Vagina (tissue), 2 donors: ENCODE results near the gene EHBP1. TPM values are rescaled to one million over a fixed set of nuclear protein-coding genes. Genes with fewer than 3 reads are reported as not detected.
"Not testable (repeated sequence)": the region's sequence is repeated elsewhere in the genome, so short reads cannot be mapped to it uniquely, and the experiment has no call there.

Experiments
- DNase-seq, 2 donors: peaks; one replicate each; pipeline ENCODE4 v3.0.0-alpha.2; 2017; ENCODE audit errors: extremely low spot score in 2 of 2
- H3K27ac ChIP-seq: fragments of 200-600 bp; sonication (generic); one replicate; pipeline ENCODE4 v1.5.1; 2019
- H3K27me3 ChIP-seq: fragments of 200-600 bp; sonication (generic); one replicate; pipeline ENCODE4 v1.5.1; 2019
- H3K36me3 ChIP-seq, 2 donors: fragments of 200-600 bp; sonication (generic); one replicate each; pipeline ENCODE4 v1.5.1; 2017 to 2019
- H3K4me1 ChIP-seq: fragments of 200-600 bp; sonication (generic); one replicate; pipeline ENCODE4 v1.5.1; 2019
- H3K4me3 ChIP-seq, 2 donors: fragments of 200-600 bp; sonication (generic); 1 replicate in 1 of 2; 2 replicates in 1 of 2; pipeline ENCODE4 v1.5.1; 2016 to 2019
- H3K9me3 ChIP-seq: fragments of 200-600 bp; sonication (generic); one replicate; pipeline ENCODE4 v1.5.1; 2019
- CTCF ChIP-seq, 3 experiments: fragments of 450-650 bp in 2 of 3; fragments of 200-600 bp in 1 of 3; sonication (generic) in 1 of 3; IDR thresholded peaks; one replicate each; pipeline ENCODE4 v1.5.1; 2017 to 2019; ENCODE audit warnings: antibody characterized with exemption in 3 of 3, mild to moderate bottlenecking in 2 of 3, moderate library complexity in 2 of 3
- POLR2A ChIP-seq, 2 donors: fragments of 450-650 bp; IDR thresholded peaks; one replicate each; pipeline ENCODE4 v1.6.1; 2017; ENCODE audit warnings: antibody characterized with exemption in 2 of 2, mild to moderate bottlenecking in 2 of 2, moderate library complexity in 2 of 2
- POLR2AphosphoS5 ChIP-seq, 2 donors: sonication (generic); formaldehyde crosslinking; IDR thresholded peaks; one replicate each; pipeline ENCODE4 v1.9.0; 2017; ENCODE audit warnings: antibody characterized with exemption in 2 of 2, mild to moderate bottlenecking in 2 of 2, low read depth in 1 of 2; ENCODE audit not compliant: insufficient read depth in 1 of 2
- intact Hi-C: fragments of 100-400 bp; cut with DNase I; formaldehyde crosslinking; loops from one replicate; pipeline ENCODE4 v1.15.1; 2023
- total RNA-seq: library from RNA; depleted of rRNA; stranded (reverse); fragments of >200 nt; gene quantifications from one replicate; pipeline ENCODE4 v1.2.3, GENCODE V29; 2016

Gene EHBP1
- total RNA-seq, 1 donor from 2014 or later: 97.7 TPM

DNA sequence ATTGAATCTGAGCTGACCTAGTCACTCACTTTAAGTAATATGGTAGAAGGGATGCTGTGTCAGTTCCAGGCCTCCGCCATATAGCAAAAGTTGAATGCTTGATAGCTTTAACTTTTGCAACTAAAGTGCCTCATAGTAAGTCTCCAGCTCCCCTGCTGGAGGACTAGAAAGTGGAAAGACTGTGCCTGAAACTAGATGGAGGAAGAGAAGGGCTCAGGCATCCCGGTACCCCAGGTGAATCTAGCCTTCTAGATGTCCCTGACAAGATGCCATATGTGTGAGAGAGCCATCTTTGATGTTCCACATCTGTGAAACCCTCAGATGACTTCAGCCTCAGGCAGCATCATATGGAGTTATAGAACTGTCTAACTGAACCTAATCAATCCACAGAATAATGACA, 366.2 kb downstream of the EHBP1 start:
- Histone ChIP-seq H3K27ac (no peak overlapping the region), H3K4me1 (no peaks in the 10 kb centered on the region), H3K9me3 (no peaks in the 10 kb centered on the region), H3K36me3 (no peaks in the 10 kb centered on the region), H3K4me3 (no peak overlapping the region), H3K27me3 (no peaks in the 10 kb centered on the region)
- no peak for DNase-seq
- TF ChIP-seq POLR2AphosphoS5 (IDR thresholded peaks at IDR 0.05; ENCODE audit: insufficient read depth in 1 of 2, low read depth in 1 of 2) (no peak), CTCF (IDR thresholded peaks at IDR 0.05) (no peak), POLR2A (IDR thresholded peaks at IDR 0.05) (no peak)
- intact Hi-C loops: no loop called here

DNA sequence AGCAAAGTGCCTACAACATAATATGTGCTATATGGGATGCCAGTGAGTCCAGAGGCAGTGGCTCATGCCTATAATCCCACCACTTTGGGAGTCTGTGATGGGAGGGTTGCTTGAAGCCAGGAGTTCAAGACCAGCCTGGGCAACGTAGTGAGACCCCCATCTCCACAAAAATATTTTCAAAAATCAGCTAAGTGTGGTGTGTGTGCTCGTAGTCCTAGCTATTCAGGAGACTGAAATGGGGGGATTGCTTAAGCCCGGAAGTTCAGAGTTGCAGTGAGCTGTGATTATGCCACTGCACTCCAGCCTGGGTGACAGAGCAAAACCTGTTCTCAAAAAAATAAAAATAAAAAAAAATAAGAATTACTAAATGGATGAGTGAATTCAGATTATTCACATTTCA, 368.5 kb downstream of the EHBP1 start:
- Histone ChIP-seq H3K9me3 (no peaks in the 10 kb centered on the region), H3K27me3 (no peaks in the 10 kb centered on the region), H3K4me3 (no peak overlapping the region), H3K36me3 (no peaks in the 10 kb centered on the region), H3K4me1 (no peaks in the 10 kb centered on the region), H3K27ac (no peak overlapping the region)
- intact Hi-C loops: no loop called here
- DNase-seq: no peak
- TF ChIP-seq POLR2A (IDR thresholded peaks at IDR 0.05): no peak
- TF ChIP-seq CTCF (IDR thresholded peaks at IDR 0.05): no peak
- no peak for TF ChIP-seq POLR2AphosphoS5 (IDR thresholded peaks at IDR 0.05; ENCODE audit: insufficient read depth in 1 of 2, low read depth in 1 of 2)

- intact Hi-C loops, H3K27ac ChIP-seq, H3K9me3 ChIP-seq, H3K4me1 ChIP-seq, H3K4me3 ChIP-seq, H3K27me3 ChIP-seq, DNase-seq, H3K36me3 ChIP-seq: not testable (repeated sequence)
These were observed 368.9 kb downstream of the EHBP1 start for GRCh38 chr2:63074399-63074798.

DNA sequence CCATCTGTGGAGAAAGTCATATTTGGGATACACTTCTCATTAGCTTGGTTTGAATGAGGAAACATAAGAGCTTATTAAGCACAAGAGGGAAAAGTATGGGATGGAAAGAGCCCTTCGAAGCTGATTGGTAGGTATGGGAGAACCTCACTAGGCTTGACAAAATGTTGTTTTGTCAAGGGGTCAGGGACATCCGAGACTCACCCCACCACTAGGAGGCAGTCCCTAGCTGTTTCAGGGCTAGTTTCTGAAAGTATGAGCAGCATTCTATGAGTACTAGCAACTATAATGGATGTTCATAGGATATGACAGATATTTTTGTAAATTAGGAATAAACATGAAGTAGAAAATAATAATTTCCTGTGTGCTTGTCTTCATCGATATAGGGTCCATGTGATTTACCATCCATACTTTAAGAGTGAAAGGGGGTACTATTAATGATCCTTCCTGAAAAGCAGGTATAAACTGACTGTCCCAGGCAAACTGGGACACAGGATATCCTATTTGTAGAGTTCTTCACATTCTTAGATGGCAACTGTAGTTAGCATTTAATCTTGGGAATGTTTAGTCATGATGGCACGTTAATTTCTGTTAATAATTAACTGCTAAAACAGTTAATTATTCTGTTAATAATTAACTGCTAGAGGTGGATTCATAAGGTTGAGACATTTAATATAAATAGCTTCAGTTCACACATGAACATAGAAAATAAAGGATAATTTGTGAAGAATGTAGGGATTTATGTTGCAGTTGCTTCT, 373.5 kb downstream of the EHBP1 start:
- TF ChIP-seq POLR2AphosphoS5 (IDR thresholded peaks at IDR 0.05; ENCODE audit: insufficient read depth in 1 of 2, low read depth in 1 of 2) (no peak), CTCF (IDR thresholded peaks at IDR 0.05) (no peak), POLR2A (IDR thresholded peaks at IDR 0.05) (no peak)
- intact Hi-C loops: no loop called here
- Histone ChIP-seq H3K36me3 (no peaks in the 10 kb centered on the region), H3K9me3 (no peaks in the 10 kb centered on the region), H3K27me3 (no peaks in the 10 kb centered on the region), H3K4me3 (no peak overlapping the region), H3K4me1 (no peaks in the 10 kb centered on the region), H3K27ac (no peak overlapping the region)
- DNase-seq: no peak

DNA sequence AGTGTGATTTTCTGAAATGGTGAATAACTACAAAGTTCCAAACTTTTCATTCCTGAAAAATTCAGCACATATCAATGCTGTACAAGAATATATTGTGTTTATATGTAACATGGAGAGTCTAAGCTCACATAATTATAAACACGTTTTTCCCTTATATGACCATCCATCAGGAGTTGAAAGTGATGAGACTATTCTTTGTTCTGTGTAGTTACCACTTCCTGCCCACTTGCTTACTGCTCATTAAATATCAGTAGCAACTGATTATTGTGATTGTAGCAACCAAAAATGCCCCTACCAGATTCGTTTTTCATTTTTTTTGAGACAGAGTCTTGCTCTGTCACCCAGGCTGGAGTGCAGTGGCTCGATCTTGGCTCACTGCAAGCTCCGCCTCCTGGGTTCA, 375.9 kb downstream of the EHBP1 start:
- Histone ChIP-seq H3K4me3 (no peak overlapping the region), H3K27me3 (no peaks in the 10 kb centered on the region), H3K27ac (no peak overlapping the region), H3K9me3 (no peaks in the 10 kb centered on the region), H3K4me1 (no peaks in the 10 kb centered on the region), H3K36me3 (no peaks in the 10 kb centered on the region)
- intact Hi-C loops: no loop called here
- DNase-seq: no peak
- TF ChIP-seq POLR2AphosphoS5 (IDR thresholded peaks at IDR 0.05; ENCODE audit: insufficient read depth in 1 of 2, low read depth in 1 of 2): no peak
- TF ChIP-seq POLR2A (IDR thresholded peaks at IDR 0.05): no peak
- no peak for TF ChIP-seq CTCF (IDR thresholded peaks at IDR 0.05)
